Measurements from ENCODE around the gene TRIO.

Gene TRIO

GRCh38 chr5:14309878-14310531, 166.9 kb downstream of the TRIO start:
- no peak overlapping the region for H3K4me3 ChIP-seq (ENCODE audit: low read depth, low read length)
- TF ChIP-seq CTCF (IDR thresholded peaks at IDR 0.05; ENCODE audit: control insufficient read depth, extremely low read depth, insufficient read depth), result no peak
- peak; percentile 71 for DNase-seq (ENCODE audit: low read depth)

- no peak overlapping the region for H3K4me3 ChIP-seq (ENCODE audit: low read depth, low read length)
- TF ChIP-seq CTCF (IDR thresholded peaks at IDR 0.05; ENCODE audit: control insufficient read depth, extremely low read depth, insufficient read depth), result no peak
- no peak for DNase-seq (ENCODE audit: low read depth)
Observed at GRCh38 chr5:14310901-14311300, 167.8 kb downstream of the TRIO start.

GRCh38 chr5:14313986-14314690, 171.0 kb downstream of the TRIO start:
- no peak for TF ChIP-seq CTCF (IDR thresholded peaks at IDR 0.05; ENCODE audit: control insufficient read depth, extremely low read depth, insufficient read depth)
- no peak overlapping the region for H3K4me3 ChIP-seq (ENCODE audit: low read depth, low read length)

GRCh38 chr5:14316471-14316870, 173.3 kb downstream of the TRIO start:
- no peak for DNase-seq (ENCODE audit: low read depth)
- no peak for TF ChIP-seq CTCF (IDR thresholded peaks at IDR 0.05; ENCODE audit: control insufficient read depth, extremely low read depth, insufficient read depth)
- H3K4me3 ChIP-seq (ENCODE audit: low read depth, low read length), result no peak overlapping the region

More at GRCh38 chr5:14313986-14314690, 171.0 kb downstream of the TRIO start:
- DNase-seq (ENCODE audit: low read depth), result no peak

GRCh38 chr5:14319102-14319501, 176.0 kb downstream of the TRIO start:
- no peak for DNase-seq (ENCODE audit: low read depth)
- TF ChIP-seq CTCF (IDR thresholded peaks at IDR 0.05; ENCODE audit: control insufficient read depth, extremely low read depth, insufficient read depth), result no peak
- H3K4me3 ChIP-seq (ENCODE audit: low read depth, low read length), result no peak overlapping the region

- TF ChIP-seq CTCF (IDR thresholded peaks at IDR 0.05; ENCODE audit: control insufficient read depth, extremely low read depth, insufficient read depth), result no peak
- no peak overlapping the region for H3K4me3 ChIP-seq (ENCODE audit: low read depth, low read length)
- DNase-seq (ENCODE audit: low read depth), result no peak
Observed at GRCh38 chr5:14321936-14322335, 178.8 kb downstream of the TRIO start.
